Aorta (tissue), 5 donors: ENCODE measurements around the gene MYMX. TPM values are rescaled to one million over a fixed set of nuclear protein-coding genes. Genes with fewer than 3 reads are reported as not detected.
A peak's percentile ranks its signal among the peaks of the same experiment; 100 is the strongest.
"Not testable (repeated sequence)": the region's sequence is repeated elsewhere in the genome, so short reads cannot be mapped to it uniquely, and the experiment has no call there.

Experiments used
- ATAC-seq: fragments of 200-7000 bp; cut with Tn5 transposase; one replicate; pipeline ENCODE4 v1.9.1; 2022; ENCODE audit warnings: moderate library complexity; ENCODE audit not compliant: low FRiP score
- DNase-seq, 2 donors: peaks; one replicate each; pipeline ENCODE4 v3.0.0-alpha.2; 2020
- H3K27ac ChIP-seq, 2 donors: one replicate each; pipeline ENCODE4 v1.5.1; 2013; ENCODE audit warnings: low read length in 2 of 2, mild to moderate bottlenecking in 2 of 2, moderate library complexity in 2 of 2, control low read depth in 1 of 2, inconsistent platforms in 1 of 2, low read depth in 1 of 2
- H3K27me3 ChIP-seq, 2 donors: one replicate each; pipeline ENCODE4 v1.6.1; 2013; ENCODE audit warnings: control low read depth in 1 of 2, low read length in 1 of 2, mild to moderate bottlenecking in 1 of 2, moderate library complexity in 1 of 2; ENCODE audit not compliant: insufficient read depth in 2 of 2, control insufficient read depth in 1 of 2
- H3K36me3 ChIP-seq, 2 donors: one replicate each; pipeline ENCODE4 v1.6.1; 2013; ENCODE audit warnings: control low read depth in 1 of 2, low read length in 1 of 2, mild to moderate bottlenecking in 1 of 2; ENCODE audit not compliant: insufficient read depth in 2 of 2, control insufficient read depth in 1 of 2
- H3K4me1 ChIP-seq, 2 donors: one replicate each; pipeline ENCODE4 v1.6.1; 2013; ENCODE audit warnings: low read length in 2 of 2, control low read depth in 1 of 2, mild to moderate bottlenecking in 1 of 2, moderate library complexity in 1 of 2; ENCODE audit not compliant: insufficient read depth in 2 of 2, control insufficient read depth in 1 of 2
- H3K4me3 ChIP-seq, 2 donors: one replicate each; pipeline ENCODE4 v1.5.1; 2013; ENCODE audit warnings: low read length in 2 of 2, control low read depth in 1 of 2, mild to moderate bottlenecking in 1 of 2
- H3K9me3 ChIP-seq: one replicate; pipeline ENCODE4 v1.6.1; 2013; ENCODE audit warnings: mild to moderate bottlenecking, low read length; ENCODE audit not compliant: control insufficient read depth
- WGBS, 2 donors: extraction: QIAGEN DNeasy Blood & Tissue Kit; methylation state at CpG; one replicate each; pipeline ENCODE4 v1.1.7; 2013; 5-methylcytosine and 5-hydroxymethylcytosine counted together
- intact Hi-C, 2 donors: fragments of 100-400 bp; cut with DNase I; formaldehyde crosslinking; loops; one replicate each; pipeline versions ENCODE4 v1.14.2 to v1.15.0; 2022
- polyA plus RNA-seq, 2 donors: library from polyadenylated mRNA; stranded (reverse); fragments of 200-250 nt; gene quantifications; one replicate each; pipeline ENCODE4 v1.2.3, GENCODE V29; 2013
- total RNA-seq, 2 donors: library from RNA; stranded (reverse); fragmentation: NEBNext Ultra II Directional; extraction: Animal tissue kit (Norgen Biotek cat#: 25700); gene quantifications; one replicate each; pipeline ENCODE4 v1.2.1, GENCODE V29; 2021
- donor health status: healthy with polysubstance abuse.
- donor health status: Bipolar disorder and iron deficiency.
- donor health status: DM: no; HTN: no; CAD: no.
- donor health status: DM: no; HTN: no; CAD: no.
- donor health status: DM: yes; HTN: yes; CAD: no.

MYMX gene
- total and polyA plus RNA-seq, 4 donors: 1.3 to 1.6 TPM; not detected in 2

DNA sequence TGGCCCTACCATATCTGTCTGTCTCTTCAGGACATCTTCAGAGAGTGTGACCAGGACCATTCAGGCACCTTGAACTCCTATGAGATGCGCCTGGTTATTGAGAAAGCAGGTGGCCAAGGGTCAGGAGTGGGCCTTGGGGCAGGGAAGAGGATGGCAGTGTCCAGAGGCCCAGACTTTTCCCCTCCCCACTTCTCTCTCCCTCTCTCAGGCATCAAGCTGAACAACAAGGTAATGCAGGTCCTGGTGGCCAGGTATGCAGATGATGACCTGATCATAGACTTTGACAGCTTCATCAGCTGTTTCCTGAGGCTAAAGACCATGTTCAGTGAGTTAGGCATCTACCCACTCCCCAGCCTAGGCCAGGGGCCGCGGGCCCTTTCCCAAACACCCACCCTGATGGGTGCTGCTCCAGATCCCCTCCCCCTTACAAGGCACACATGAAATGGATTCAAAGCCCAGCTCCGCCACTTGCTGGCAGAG lies 33.8 kb upstream of the MYMX start:
- no peaks in the 10 kb centered on the region for H3K4me1 ChIP-seq
- intact Hi-C loops: no loop called here
- no peak overlapping the region for H3K27ac ChIP-seq
- ATAC-seq (no peak), DNase-seq (peak in 1 of 2 donors; percentile 35)
- no peaks in the 10 kb centered on the region for H3K27me3 ChIP-seq
- no peaks in the 10 kb centered on the region for H3K36me3 ChIP-seq
- WGBS, 2 donors: 92 to 97% methylated on average over 4 of the region's 4 CpGs
- H3K4me3 ChIP-seq: no peak overlapping the region
- no peaks in the 10 kb centered on the region for H3K9me3 ChIP-seq

DNA sequence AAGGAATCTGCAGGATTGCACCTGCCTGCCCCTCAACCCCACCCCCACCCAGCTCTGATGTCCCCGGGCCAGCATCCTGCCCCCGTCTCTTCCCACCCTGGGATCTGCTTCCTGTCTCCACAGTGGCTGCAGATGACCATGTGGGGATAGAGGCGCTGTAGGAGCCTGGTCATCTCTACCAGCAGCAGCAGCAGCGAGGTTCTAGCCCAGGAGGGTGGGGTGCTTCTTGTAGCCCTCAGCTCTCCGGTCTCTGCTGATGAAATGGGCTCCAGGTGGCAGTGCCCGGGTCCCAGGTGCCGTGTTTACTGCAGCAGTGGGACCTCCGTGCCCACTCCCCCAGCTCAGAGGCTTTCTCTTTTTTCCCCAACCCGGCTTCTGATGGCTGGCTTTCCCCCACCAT lies 32.9 kb upstream of the MYMX start:
- 80 to 81% methylated on average over 9 of the region's 9 CpGs for WGBS, 2 donors
- DNase-seq (peak in 1 of 2 donors; percentile 52), ATAC-seq (no peak)
- intact Hi-C loops: no loop called here
- Histone ChIP-seq H3K9me3 (no peaks in the 10 kb centered on the region), H3K36me3 (no peaks in the 10 kb centered on the region), H3K27me3 (no peaks in the 10 kb centered on the region), H3K4me1 (no peaks in the 10 kb centered on the region), H3K4me3 (no peak overlapping the region), H3K27ac (no peak overlapping the region)

DNA sequence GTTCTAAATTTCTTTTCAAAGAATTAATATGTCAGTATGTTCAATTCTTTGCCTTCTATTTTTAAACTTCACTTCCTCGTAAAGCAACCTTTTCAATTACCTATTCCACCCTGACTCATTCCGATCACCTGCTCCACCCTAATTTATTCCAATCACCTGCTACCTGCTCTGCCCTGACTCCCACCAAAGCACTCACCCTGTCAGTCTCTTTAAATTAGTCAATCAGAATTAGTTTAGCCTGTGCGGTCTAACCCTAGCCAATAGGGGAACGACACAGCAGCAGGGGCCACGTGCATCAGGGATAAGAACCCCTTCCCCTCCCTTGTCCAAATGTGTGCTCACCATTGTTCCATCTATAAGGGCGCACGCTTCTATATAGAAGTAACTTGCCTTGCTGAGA lies 31.4 kb upstream of the MYMX start:
- H3K4me3 ChIP-seq, H3K36me3 ChIP-seq, intact Hi-C loops, ATAC-seq, DNase-seq, H3K27me3 ChIP-seq, H3K4me1 ChIP-seq, H3K27ac ChIP-seq, H3K9me3 ChIP-seq: not testable (repeated sequence)
- 89% methylated on average over 7 of the region's 7 CpGs for WGBS, 2 donors

DNA sequence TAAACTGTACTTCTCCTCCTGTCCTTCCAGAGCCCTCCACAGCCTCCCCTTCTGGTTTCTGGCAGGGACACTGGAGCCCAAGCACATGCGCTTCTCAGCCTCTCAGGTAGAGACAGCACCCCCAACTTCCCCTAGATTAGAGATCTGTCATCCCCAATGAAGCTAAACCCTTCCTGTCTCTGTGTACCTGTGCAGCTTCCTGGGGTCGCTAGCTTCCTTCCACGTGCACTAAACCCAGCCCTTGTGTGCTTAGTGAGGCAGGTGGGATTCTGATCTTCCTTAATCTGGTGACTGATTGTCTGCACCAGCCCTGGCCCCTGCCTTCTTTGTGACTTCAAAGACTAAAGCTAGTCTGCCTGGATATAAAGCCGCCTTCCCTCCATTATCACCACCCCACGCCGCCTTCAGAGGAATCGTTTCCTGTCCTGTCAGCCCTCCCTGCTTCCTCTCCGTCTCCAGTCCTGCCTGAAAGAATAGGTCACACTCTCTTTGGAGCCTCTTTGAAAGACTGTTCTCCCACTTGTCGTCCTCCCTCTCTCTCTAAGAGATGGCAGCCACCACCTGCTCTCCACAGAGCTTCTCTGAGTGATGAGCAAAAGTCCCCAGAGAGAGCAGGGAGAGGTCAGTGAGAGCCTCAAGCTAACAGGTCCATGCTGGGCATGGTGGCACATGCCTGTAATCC lies 30.6 kb upstream of the MYMX start:
- no peak overlapping the region for H3K4me3 ChIP-seq
- 75 to 76% methylated on average over 9 of the region's 9 CpGs for WGBS, 2 donors
- peak in 1 of 2 donors; percentile 46 for DNase-seq
- peak; percentile 19 for ATAC-seq
- H3K27me3 ChIP-seq: no peaks in the 10 kb centered on the region
- H3K27ac ChIP-seq: no peak overlapping the region
- H3K4me1 ChIP-seq: no peaks in the 10 kb centered on the region
- intact Hi-C loops: no loop called here
- no peaks in the 10 kb centered on the region for H3K36me3 ChIP-seq
- H3K9me3 ChIP-seq: no peaks in the 10 kb centered on the region

DNA sequence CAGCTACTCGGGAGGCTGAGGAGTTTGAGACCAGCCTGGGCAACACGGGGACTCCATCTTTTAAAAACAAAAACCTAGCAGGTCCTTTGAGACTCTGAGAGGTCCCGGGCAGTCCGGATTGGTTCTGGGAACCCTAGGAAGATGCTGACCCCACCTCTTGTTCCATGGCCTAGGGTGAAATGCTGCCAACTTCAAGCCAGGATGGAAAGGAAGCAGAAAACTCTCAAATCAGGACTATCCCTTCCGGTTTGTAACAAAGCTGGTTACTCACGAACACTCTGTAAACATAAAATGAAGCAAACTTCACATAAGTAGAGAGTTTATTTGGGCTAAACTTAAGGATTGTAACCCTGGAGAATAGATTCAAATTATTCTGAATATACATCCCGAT lies 30.1 kb upstream of the MYMX start:
- DNase-seq: no peak
- H3K36me3 ChIP-seq: no peaks in the 10 kb centered on the region
- WGBS, 2 donors: 84 to 86% methylated on average over 7 of the region's 7 CpGs
- H3K4me3 ChIP-seq: no peak overlapping the region
- no peak for ATAC-seq
- H3K4me1 ChIP-seq: no peaks in the 10 kb centered on the region
- H3K27me3 ChIP-seq: no peaks in the 10 kb centered on the region
- intact Hi-C loops: no loop called here
- H3K9me3 ChIP-seq: no peaks in the 10 kb centered on the region
- H3K27ac ChIP-seq: no peak overlapping the region

DNA sequence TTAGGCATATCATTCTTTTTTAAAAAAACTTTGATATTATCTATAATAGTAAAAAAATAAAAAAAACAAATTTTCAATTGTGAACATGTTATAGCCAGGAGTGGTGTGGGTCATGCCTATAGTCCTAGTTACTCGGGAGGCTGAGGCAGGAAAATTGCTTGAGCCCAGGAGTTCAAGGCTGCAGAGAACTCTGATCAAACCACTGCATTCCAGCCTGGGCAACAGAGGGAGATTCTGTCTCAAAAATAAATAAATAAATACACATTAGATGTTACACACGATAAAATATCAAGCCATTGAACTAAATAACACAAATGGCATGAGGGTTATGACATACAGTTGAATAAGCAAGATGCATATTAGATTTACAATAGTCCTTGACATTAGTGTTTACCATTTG lies 27.9 kb upstream of the MYMX start:
- H3K4me3 ChIP-seq: no peak overlapping the region
- no peaks in the 10 kb centered on the region for H3K4me1 ChIP-seq
- ATAC-seq: no peak
- intact Hi-C loops: no loop called here
- WGBS, 2 donors: 87% methylated on average over 2 of the region's 2 CpGs
- no peaks in the 10 kb centered on the region for H3K36me3 ChIP-seq
- no peaks in the 10 kb centered on the region for H3K9me3 ChIP-seq
- H3K27ac ChIP-seq: no peak overlapping the region
- no peak for DNase-seq
- H3K27me3 ChIP-seq: no peaks in the 10 kb centered on the region

DNA sequence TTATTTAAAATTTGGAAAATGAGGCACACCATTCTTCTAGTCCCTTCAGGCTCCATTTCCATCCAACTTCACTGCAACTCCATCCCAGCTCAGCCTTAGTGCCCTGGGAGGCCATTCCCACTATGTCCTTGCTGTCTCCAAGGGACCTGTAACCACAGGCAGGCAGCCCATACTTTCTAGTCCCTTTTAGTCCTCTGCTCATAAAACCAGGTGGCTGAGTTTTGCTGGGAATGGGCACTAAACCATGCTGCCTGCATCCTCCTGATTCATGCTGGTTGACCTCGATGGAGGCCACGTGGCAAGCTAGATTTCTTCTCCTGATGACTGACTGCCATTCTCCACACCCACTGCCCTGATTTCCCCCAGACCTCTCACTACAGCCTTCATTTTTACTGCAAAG lies 27.5 kb upstream of the MYMX start:
- H3K27me3 ChIP-seq: no peaks in the 10 kb centered on the region
- intact Hi-C loops: no loop called here
- WGBS, 2 donors: 69 to 74% methylated on average over 2 of the region's 2 CpGs
- ATAC-seq (no peak), DNase-seq (peak in 1 of 2 donors; percentile 17)
- no peak overlapping the region for H3K27ac ChIP-seq
- no peaks in the 10 kb centered on the region for H3K4me1 ChIP-seq
- H3K36me3 ChIP-seq: no peaks in the 10 kb centered on the region
- H3K4me3 ChIP-seq: no peak overlapping the region
- H3K9me3 ChIP-seq: no peaks in the 10 kb centered on the region

DNA sequence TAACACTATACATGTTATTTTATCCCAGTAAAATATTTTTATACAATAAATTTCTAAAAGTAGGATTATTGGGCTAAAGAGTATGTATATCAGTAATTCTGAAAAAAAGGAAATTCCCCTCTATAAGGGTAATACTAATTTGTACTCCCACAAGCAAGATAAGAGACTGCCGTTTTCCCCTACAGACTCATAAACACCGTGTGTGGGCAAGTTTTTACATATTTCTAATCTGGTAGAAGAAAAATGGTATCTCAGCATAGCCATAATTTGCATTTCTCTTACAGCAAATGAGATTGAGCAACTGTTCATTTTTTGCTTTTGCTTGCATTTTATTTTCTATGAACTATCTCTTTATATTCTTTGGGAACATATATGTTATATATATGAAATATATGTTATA lies 26.0 kb upstream of the MYMX start:
- 10 to 27% methylated on average over 2 of the region's 2 CpGs for WGBS, 2 donors
- intact Hi-C loops: no loop called here
- H3K27ac ChIP-seq: no peak overlapping the region
- no peak overlapping the region for H3K4me3 ChIP-seq
- ATAC-seq (no peak), DNase-seq (no peak)
- no peaks in the 10 kb centered on the region for H3K9me3 ChIP-seq
- no peaks in the 10 kb centered on the region for H3K36me3 ChIP-seq
- no peaks in the 10 kb centered on the region for H3K27me3 ChIP-seq
- no peaks in the 10 kb centered on the region for H3K4me1 ChIP-seq

DNA sequence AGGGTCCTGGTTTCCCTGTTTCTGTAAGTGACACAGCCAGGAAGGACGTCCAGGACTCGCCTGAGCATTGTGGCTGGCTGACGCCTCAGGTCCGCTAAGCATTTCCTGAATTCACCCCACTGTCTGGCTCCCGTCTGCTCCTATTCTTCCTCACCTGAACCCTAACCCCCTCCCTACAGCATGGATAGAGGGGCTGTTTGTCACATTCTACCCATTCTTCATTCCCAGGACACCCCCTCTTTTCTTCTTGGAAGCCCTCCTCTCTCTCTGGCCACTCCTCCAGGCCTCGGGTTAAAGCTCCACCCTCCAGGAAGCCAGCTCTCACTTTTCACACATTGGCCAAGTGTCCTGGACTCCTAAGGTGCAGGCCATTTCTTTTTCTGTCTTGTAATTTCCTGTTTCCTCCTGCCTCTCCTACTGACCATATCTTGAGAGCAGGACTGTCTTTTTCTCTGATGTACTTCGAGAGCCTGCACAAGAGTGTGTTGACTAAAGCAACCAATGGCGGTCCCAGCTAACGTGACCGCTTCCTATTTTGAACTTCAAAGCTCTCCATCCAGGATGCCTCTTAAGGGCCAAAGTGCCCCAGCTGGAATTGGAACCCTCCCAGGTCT lies 24.2 kb upstream of the MYMX start:
- DNase-seq (peak in 1 of 2 donors; percentile 35), ATAC-seq (peak; percentile 33)
- Histone ChIP-seq H3K9me3 (no peaks in the 10 kb centered on the region), H3K27me3 (no peaks in the 10 kb centered on the region), H3K36me3 (no peaks in the 10 kb centered on the region), H3K27ac (no peak overlapping the region), H3K4me3 (no peak overlapping the region), H3K4me1 (no peaks in the 10 kb centered on the region)
- 53 to 58% methylated on average over 10 of the region's 10 CpGs for WGBS, 2 donors
- intact Hi-C loops: no loop called here
